Naive B cell (primary cell): ENCODE measurements around the gene EP400. TPM values are rescaled to one million over a fixed set of nuclear protein-coding genes. Genes with fewer than 3 reads are reported as not detected.
A peak's percentile ranks its signal among the peaks of the same experiment; 100 is the strongest.

Source experiments
- ATAC-seq, 2 donors: fragments of 150-1000 bp; cut with Tn5 transposase; 2 replicates each; pipeline ENCODE4 v1.10.0; 2021; ENCODE audit warnings: low read depth in 2 of 2, mild to moderate bottlenecking in 2 of 2, moderate library complexity in 2 of 2
- DNase-seq: peaks from one replicate; pipeline ENCODE4 v3.0.0; 2022
- H3K27ac Mint-ChIP-seq, 6 donors: one replicate each; pipeline ENCODE4 v1.8.0; 2020 to 2022; ENCODE audit warnings: mild to moderate bottlenecking in 6 of 6, mixed read lengths in 6 of 6, moderate library complexity in 5 of 6, inconsistent platforms in 2 of 6
- H3K27me3 Mint-ChIP-seq, 3 donors: one replicate each; pipeline ENCODE4 v1.8.0; 2021 to 2022; ENCODE audit warnings: mixed read lengths in 3 of 3, mild to moderate bottlenecking in 1 of 3
- H3K36me3 Mint-ChIP-seq, 2 donors: one replicate each; pipeline ENCODE4 v1.8.0; 2020 to 2022; ENCODE audit warnings: mixed read lengths in 2 of 2, inconsistent platforms in 1 of 2, mild to moderate bottlenecking in 1 of 2
- H3K4me1 Mint-ChIP-seq, 3 donors: one replicate each; pipeline ENCODE4 v1.8.0; 2020 to 2022; ENCODE audit warnings: mixed read lengths in 3 of 3, inconsistent platforms in 1 of 3, mild to moderate bottlenecking in 1 of 3, moderate library complexity in 1 of 3
- H3K4me3 Mint-ChIP-seq, 8 donors: one replicate each; pipeline ENCODE4 v1.8.0; 2020 to 2022; ENCODE audit warnings: mild to moderate bottlenecking in 8 of 8, mixed read lengths in 8 of 8, moderate library complexity in 8 of 8, inconsistent platforms in 2 of 8
- H3K9me3 Mint-ChIP-seq, 7 donors: one replicate each; pipeline ENCODE4 v1.8.0; 2020 to 2022; ENCODE audit warnings: mixed read lengths in 7 of 7, mild to moderate bottlenecking in 5 of 7, inconsistent platforms in 2 of 7, moderate library complexity in 1 of 7
- polyA plus RNA-seq, 6 donors: library from polyadenylated mRNA; unstranded; fragments of 300-500 nt; fragmentation: Illumina TruSeq; gene quantifications; one replicate each; pipeline ENCODE4 v1.2.3, GENCODE V29; 2021; ENCODE audit warnings: low read depth in 6 of 6

EP400 gene
- polyA plus RNA-seq, 6 donors from 2014 or later = 5.8 to 11.7 (median 6.4) TPM

DNA sequence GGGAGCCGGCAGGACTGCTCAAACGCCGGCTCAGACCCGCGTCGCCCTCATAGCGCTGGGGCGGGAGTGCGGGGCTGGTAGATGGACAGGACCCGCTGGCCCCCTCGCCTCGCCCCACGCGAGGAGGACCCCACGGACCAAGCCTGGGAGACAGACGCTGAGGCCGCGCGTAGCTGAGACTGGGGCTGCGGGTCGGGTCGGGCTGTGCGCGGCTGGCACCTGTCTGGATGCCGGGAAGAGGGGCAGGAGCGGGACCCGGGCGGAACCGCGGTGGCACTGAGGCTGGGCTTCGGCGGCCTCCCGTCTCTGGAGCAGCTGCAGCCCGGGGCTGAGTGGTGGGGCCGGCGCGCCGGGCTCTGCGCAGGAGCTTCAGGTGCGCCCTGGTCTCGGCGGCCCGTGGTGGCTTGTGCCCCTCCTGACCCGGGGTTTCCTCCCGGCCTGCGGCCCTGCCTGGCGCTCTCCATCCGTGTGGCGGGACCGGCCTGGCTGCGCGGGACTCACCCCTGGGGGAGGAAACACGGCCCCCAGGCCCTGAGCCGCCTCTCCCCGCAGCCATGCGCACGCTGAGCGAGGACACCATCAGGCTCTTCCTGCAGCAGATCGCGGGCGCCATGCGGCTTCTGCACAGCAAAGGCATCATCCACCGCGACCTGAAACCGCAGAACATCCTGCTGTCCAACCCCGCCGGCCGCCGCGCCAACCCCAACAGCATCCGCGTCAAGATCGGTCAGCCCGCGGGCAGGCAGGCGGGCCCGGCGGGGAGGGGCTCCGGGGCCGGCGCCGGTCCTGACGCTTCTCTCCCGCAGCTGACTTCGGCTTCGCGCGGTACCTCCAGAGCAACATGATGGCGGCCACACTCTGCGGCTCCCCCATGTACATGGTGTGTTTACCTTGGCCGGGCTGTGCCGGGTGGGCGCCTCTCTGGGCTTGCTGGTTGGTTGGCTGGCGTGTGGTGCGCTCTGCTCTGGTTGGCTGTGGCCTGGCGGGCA, 41.4 kb upstream of the EP400 start:
- Mint-ChIP-seq H3K27me3 (no peaks in the 10 kb centered on the region), H3K4me1 (peaks cover 0 to 12% (median 5%) of the 10 kb centered on the region in 3 donors), H3K36me3 (no peaks in the 10 kb centered on the region), H3K4me3 (no peak overlapping the region), H3K9me3 (no peaks in the 10 kb centered on the region), H3K27ac (no peak overlapping the region)
- ATAC-seq (no peak), DNase-seq (no peak)

GRCh38 chr12:131909081-131909751, 40.5 kb upstream of the EP400 start:
- Mint-ChIP-seq H3K4me1 (peaks cover 0 to 5% (median 3%) of the 10 kb centered on the region in 3 donors), H3K9me3 (no peaks in the 10 kb centered on the region), H3K4me3 (no peak overlapping the region), H3K27ac (no peak overlapping the region), H3K27me3 (no peaks in the 10 kb centered on the region), H3K36me3 (no peaks in the 10 kb centered on the region)
- no peak for DNase-seq
- no peak for ATAC-seq

- peaks cover 0 to 3% (median 0%) of the 10 kb centered on the region in 3 donors for H3K4me1 Mint-ChIP-seq
- no peaks in the 10 kb centered on the region for H3K9me3 Mint-ChIP-seq
- H3K4me3 Mint-ChIP-seq = no peak overlapping the region
These were observed 40.0 kb upstream of the EP400 start for GRCh38 chr12:131909752-131910219.

GRCh38 chr12:131910302-131911027, 39.3 kb upstream of the EP400 start:
- Mint-ChIP-seq H3K27me3 (no peaks in the 10 kb centered on the region), H3K4me1 (peaks cover 0 to 2% (median 0%) of the 10 kb centered on the region in 3 donors), H3K9me3 (no peaks in the 10 kb centered on the region), H3K36me3 (no peaks in the 10 kb centered on the region), H3K27ac (no peak overlapping the region), H3K4me3 (no peak overlapping the region)
- ATAC-seq (no peak), DNase-seq (no peak)

More at GRCh38 chr12:131909752-131910219, 40.0 kb upstream of the EP400 start:
- DNase-seq (no peak), ATAC-seq (no peak)
- no peaks in the 10 kb centered on the region for H3K27me3 Mint-ChIP-seq
- H3K27ac Mint-ChIP-seq = no peak overlapping the region
- no peaks in the 10 kb centered on the region for H3K36me3 Mint-ChIP-seq

GRCh38 chr12:131911028-131911650, 38.6 kb upstream of the EP400 start:
- Mint-ChIP-seq H3K4me3 (no peak overlapping the region), H3K27ac (no peak overlapping the region), H3K9me3 (no peaks in the 10 kb centered on the region), H3K36me3 (no peaks in the 10 kb centered on the region), H3K4me1 (no peaks in the 10 kb centered on the region), H3K27me3 (no peaks in the 10 kb centered on the region)
- ATAC-seq (no peak), DNase-seq (no peak)

- Mint-ChIP-seq H3K9me3 (no peaks in the 10 kb centered on the region), H3K27me3 (no peaks in the 10 kb centered on the region), H3K4me3 (no peak overlapping the region), H3K36me3 (no peaks in the 10 kb centered on the region), H3K27ac (no peak overlapping the region), H3K4me1 (no peaks in the 10 kb centered on the region)
- ATAC-seq (no peak), DNase-seq (no peak)
These were observed 37.8 kb upstream of the EP400 start for GRCh38 chr12:131911851-131912477.

DNA sequence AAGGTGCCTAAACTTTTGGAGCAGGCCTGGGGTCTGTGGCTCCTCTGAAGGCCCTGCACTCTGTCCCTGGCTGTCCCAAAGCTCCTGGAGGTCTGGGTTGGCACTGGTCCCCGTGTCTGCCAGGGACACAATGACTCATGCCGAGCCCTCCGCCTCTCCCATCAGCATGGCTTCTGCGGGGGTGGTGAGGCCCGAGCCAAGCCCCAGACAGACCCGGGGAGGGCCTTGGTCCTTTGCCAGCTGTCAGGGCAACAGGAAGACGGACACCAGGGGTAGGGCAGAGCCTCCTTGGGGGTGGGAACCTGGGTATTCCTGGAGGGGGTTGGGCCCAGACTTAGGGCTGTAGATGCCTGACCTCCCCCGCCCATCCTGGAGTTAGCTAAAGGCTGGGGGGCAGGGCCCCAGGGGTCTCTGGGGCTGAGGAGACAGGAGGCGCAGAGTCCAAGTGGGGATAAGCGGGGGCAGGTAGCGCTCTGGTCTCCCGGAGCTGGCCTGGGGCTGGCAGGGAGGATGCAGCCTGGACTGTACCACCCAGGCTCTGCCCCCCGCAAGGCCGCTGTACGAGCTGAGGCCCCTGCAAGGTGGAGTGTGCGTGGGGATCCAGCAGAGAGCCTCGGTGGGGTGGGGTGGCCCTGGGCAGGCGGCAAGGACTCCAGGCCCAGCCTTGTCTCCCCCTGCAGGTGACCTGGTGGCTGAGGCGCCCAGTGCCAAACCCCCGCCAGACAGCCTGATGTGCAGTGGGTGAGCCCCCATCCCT, 37.0 kb upstream of the EP400 start:
- no peaks in the 10 kb centered on the region for H3K9me3 Mint-ChIP-seq
- no peak overlapping the region for H3K27ac Mint-ChIP-seq
- ATAC-seq (no peak), DNase-seq (no peak)
- H3K4me3 Mint-ChIP-seq = no peak overlapping the region
- no peaks in the 10 kb centered on the region for H3K27me3 Mint-ChIP-seq
- no peaks in the 10 kb centered on the region for H3K36me3 Mint-ChIP-seq
- H3K4me1 Mint-ChIP-seq = no peaks in the 10 kb centered on the region

DNA sequence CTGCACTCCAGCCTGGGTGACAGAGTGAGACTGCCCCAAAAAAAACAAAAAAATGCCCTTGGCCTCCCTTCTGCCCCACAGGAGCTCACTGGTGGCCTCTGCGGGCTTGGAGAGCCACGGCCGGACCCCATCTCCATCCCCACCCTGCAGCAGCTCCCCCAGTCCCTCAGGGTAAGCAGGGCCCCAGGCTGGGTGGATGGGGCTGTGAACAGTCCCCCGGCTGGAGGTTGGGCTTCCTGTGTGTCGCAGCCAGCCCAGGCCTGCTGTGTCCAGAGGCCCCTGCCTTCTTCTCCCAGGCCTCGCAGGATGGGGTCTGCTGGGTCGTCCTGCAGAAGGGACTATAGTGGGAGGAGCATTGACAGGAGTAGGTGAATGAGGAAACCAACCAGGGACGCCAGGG, 36.1 kb upstream of the EP400 start:
- ATAC-seq (no peak), DNase-seq (no peak)
- Mint-ChIP-seq H3K27me3 (no peaks in the 10 kb centered on the region), H3K4me3 (no peak overlapping the region), H3K27ac (no peak overlapping the region), H3K36me3 (no peaks in the 10 kb centered on the region), H3K4me1 (no peaks in the 10 kb centered on the region), H3K9me3 (no peaks in the 10 kb centered on the region)

GRCh38 chr12:131914179-131914702, 35.5 kb upstream of the EP400 start:
- no peaks in the 10 kb centered on the region for H3K27me3 Mint-ChIP-seq
- DNase-seq = no peak
- ATAC-seq = no peak
- H3K36me3 Mint-ChIP-seq = no peaks in the 10 kb centered on the region
- no peaks in the 10 kb centered on the region for H3K9me3 Mint-ChIP-seq
- H3K27ac Mint-ChIP-seq = peak overlapping the region in 1 of 6 donors; percentile 79
- H3K4me1 Mint-ChIP-seq = no peaks in the 10 kb centered on the region
- no peak overlapping the region for H3K4me3 Mint-ChIP-seq

DNA sequence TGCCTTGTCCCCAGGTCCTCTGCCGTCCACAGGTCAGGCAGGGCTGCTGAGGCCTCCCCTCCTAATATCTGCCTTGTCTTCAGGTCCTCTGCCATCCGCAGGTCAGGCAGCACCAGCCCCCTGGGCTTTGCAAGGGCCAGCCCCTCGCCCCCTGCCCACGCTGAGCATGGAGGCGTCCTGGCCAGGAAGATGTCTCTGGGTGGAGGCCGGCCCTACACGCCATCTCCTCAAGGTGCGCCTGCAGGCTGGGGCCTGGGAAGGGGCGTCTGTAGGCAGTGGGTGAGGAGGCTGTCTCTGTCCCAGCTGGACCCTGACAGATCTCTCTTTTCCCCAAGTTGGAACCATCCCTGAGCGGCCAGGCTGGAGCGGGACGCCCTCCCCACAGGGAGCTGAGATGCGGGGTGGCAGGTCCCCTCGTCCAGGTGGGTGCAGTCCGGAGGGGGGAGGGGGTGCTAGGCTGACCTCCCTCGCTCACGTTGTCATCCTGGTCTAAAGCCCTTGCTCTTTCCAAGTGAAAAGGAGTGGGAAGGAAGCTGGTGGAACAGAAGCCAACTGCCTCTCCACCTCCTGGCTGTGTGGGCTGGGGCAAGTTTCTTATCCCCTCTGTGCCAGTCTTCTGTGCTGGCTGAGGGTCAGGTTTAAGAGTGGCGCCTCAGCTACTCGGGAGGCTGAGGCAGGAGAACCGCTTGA, 34.6 kb upstream of the EP400 start:
- no peak overlapping the region for H3K27ac Mint-ChIP-seq
- ATAC-seq (no peak), DNase-seq (no peak)
- no peaks in the 10 kb centered on the region for H3K36me3 Mint-ChIP-seq
- no peaks in the 10 kb centered on the region for H3K4me1 Mint-ChIP-seq
- no peaks in the 10 kb centered on the region for H3K27me3 Mint-ChIP-seq
- H3K4me3 Mint-ChIP-seq = no peak overlapping the region
- no peaks in the 10 kb centered on the region for H3K9me3 Mint-ChIP-seq

DNA sequence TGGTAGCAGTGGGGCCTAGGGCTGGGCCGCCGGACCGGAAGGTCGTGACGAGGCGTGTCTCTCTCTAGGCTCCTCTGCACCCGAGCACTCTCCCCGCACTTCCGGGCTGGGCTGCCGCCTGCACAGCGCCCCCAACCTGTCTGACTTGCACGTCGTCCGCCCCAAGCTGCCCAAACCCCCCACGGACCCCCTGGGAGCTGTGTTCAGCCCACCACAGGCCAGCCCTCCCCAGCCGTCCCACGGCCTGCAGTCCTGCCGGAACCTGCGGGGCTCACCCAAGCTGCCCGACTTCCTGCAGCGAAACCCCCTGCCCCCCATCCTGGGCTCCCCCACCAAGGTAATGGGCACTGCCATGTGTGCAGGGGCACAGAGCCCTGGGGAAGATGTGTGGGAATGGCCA, 33.9 kb upstream of the EP400 start:
- no peaks in the 10 kb centered on the region for H3K27me3 Mint-ChIP-seq
- no peaks in the 10 kb centered on the region for H3K4me1 Mint-ChIP-seq
- H3K4me3 Mint-ChIP-seq = no peak overlapping the region
- H3K9me3 Mint-ChIP-seq = no peaks in the 10 kb centered on the region
- DNase-seq (no peak), ATAC-seq (no peak)
- H3K36me3 Mint-ChIP-seq = no peaks in the 10 kb centered on the region
- H3K27ac Mint-ChIP-seq = no peak overlapping the region
